ENCODE measurements around the gene MYADML2.

Gene MYADML2

GRCh38 chr17:81915331-81915730 lies 31.7 kb downstream of the MYADML2 start:
- no peak for DNase-seq (ENCODE audit: extremely low read depth, low read depth)
- no peak for TF ChIP-seq CTCF (IDR thresholded peaks at IDR 0.05; ENCODE audit: low read depth, low read length)

GRCh38 chr17:81914103-81914850 lies 32.8 kb downstream of the MYADML2 start:
- no peak for DNase-seq (ENCODE audit: extremely low read depth, low read depth)
- TF ChIP-seq CTCF (IDR thresholded peaks at IDR 0.05; ENCODE audit: low read depth, low read length): no peak

GRCh38 chr17:81913394-81914102 lies 33.5 kb downstream of the MYADML2 start:
- TF ChIP-seq CTCF (IDR thresholded peaks at IDR 0.05; ENCODE audit: low read depth, low read length): no peak
- no peak for DNase-seq (ENCODE audit: extremely low read depth, low read depth)

- TF ChIP-seq CTCF (IDR thresholded peaks at IDR 0.05; ENCODE audit: low read depth, low read length): no peak
- no peak for DNase-seq (ENCODE audit: extremely low read depth, low read depth)
These were observed 34.4 kb downstream of the MYADML2 start for GRCh38 chr17:81912441-81913309.

GRCh38 chr17:81911969-81912368 lies 35.1 kb downstream of the MYADML2 start:
- TF ChIP-seq CTCF (IDR thresholded peaks at IDR 0.05; ENCODE audit: low read depth, low read length): no peak

GRCh38 chr17:81911277-81911961 lies 35.6 kb downstream of the MYADML2 start, which contains the start of gene PCYT2:
Gene PCYT2 (minus strand): TSS chr17:81911399. CDS start chr17:81911355, 44 bp downstream.
- DNase-seq (ENCODE audit: extremely low read depth, low read depth): no peak
- no peak for TF ChIP-seq CTCF (IDR thresholded peaks at IDR 0.05; ENCODE audit: low read depth, low read length)

More at GRCh38 chr17:81911969-81912368, 35.1 kb downstream of the MYADML2 start:
- no peak for DNase-seq (ENCODE audit: extremely low read depth, low read depth)

Measured in AG09319 (cell line).